LNCaP clone FGC (cell line): Measurements from ENCODE around the gene SLC2A4.

Experiments used
- DNase-seq: peaks from one replicate; pipeline ENCODE4 v3.0.0-alpha.2; 2011; ENCODE audit warnings: low read depth
- H3K4me3 ChIP-seq: 2 replicates; pipeline ENCODE4 v1.5.1; 2011; ENCODE audit warnings: mild to moderate bottlenecking, low read depth, low read length, control low read depth
- CTCF ChIP-seq: IDR thresholded peaks from 2 replicates; pipeline ENCODE4 v1.5.1; 2012; ENCODE audit warnings: mild to moderate bottlenecking; ENCODE audit not compliant: control insufficient read depth, insufficient read depth; ENCODE audit errors: extremely low read depth

Gene SLC2A4

GRCh38 chr17:7249830-7250229, 31.7 kb upstream of the SLC2A4 start:
- peak overlapping the region; percentile 92 for H3K4me3 ChIP-seq
- no peak for TF ChIP-seq CTCF
- DNase-seq, result no peak

GRCh38 chr17:7250695-7251627, 30.6 kb upstream of the SLC2A4 start:
- DNase-seq, result no peak
- peak overlapping the region; percentile 92 for H3K4me3 ChIP-seq
- no peak for TF ChIP-seq CTCF

- no peak for TF ChIP-seq CTCF
- peak within 1 kb of the TSS; percentile 92 for H3K4me3 ChIP-seq
- DNase-seq, result peak; percentile 99
Observed at GRCh38 chr17:7251661-7252175, 29.8 kb upstream of the SLC2A4 start, which contains the start of gene CTDNEP1. CTDNEP1 (minus strand) TSS chr17:7251734; CDS start chr17:7251296, 438 bp downstream.

- peak within 1 kb of the TSS; percentile 92 for H3K4me3 ChIP-seq
- TF ChIP-seq CTCF, result peak; percentile 58
- no peak for DNase-seq
Observed at GRCh38 chr17:7252176-7253043, 29.1 kb upstream of the SLC2A4 start, which contains the start of gene ELP5. ELP5 (plus strand) TSS chr17:7252215; CDS start chr17:7252551, 336 bp downstream.

GRCh38 chr17:7253082-7253481, 28.4 kb upstream of the SLC2A4 start:
- DNase-seq, result no peak
- H3K4me3 ChIP-seq, result peak overlapping the region; percentile 92
- no peak for TF ChIP-seq CTCF

GRCh38 chr17:7254511-7254910, 27.0 kb upstream of the SLC2A4 start:
- DNase-seq, result no peak
- no peak for TF ChIP-seq CTCF
- H3K4me3 ChIP-seq, result no peak overlapping the region
